Lower lobe of right lung (tissue), 2 donors: ENCODE measurements around the gene BCAR3. TPM values are rescaled to one million over a fixed set of nuclear protein-coding genes. Genes with fewer than 3 reads are reported as not detected.
"Not testable (repeated sequence)": the region's sequence is repeated elsewhere in the genome, so short reads cannot be mapped to it uniquely, and the experiment has no call there.

ENCODE experiments used
- ATAC-seq, 2 donors: fragments of 200-7000 bp; cut with Tn5 transposase; one replicate each; pipeline ENCODE4 v1.9.1; 2020 to 2022; ENCODE audit warnings: mild to moderate bottlenecking in 2 of 2, moderate library complexity in 2 of 2
- DNase-seq: peaks from one replicate; pipeline ENCODE4 v3.0.0-alpha.2; 2020
- H3K27ac ChIP-seq: fragments of 200-600 bp; one replicate; pipeline ENCODE4 v1.8.0; 2022
- H3K27me3 ChIP-seq: fragments of 200-600 bp; one replicate; pipeline ENCODE4 v1.8.0; 2022; ENCODE audit warnings: low read depth
- H3K36me3 ChIP-seq: fragments of 200-600 bp; one replicate; pipeline ENCODE4 v1.8.0; 2022; ENCODE audit warnings: mild to moderate bottlenecking
- H3K4me1 ChIP-seq: fragments of 200-600 bp; one replicate; pipeline ENCODE4 v1.8.0; 2022
- H3K4me3 ChIP-seq: fragments of 200-600 bp; one replicate; pipeline ENCODE4 v1.8.0; 2022; ENCODE audit warnings: mild to moderate bottlenecking
- H3K9me3 ChIP-seq: fragments of 200-600 bp; one replicate; pipeline ENCODE4 v1.8.0; 2022
- CTCF ChIP-seq: fragments of 200-600 bp; IDR thresholded peaks from one replicate; pipeline ENCODE4 v1.8.0; 2022; ENCODE audit warnings: antibody characterized with exemption, mild to moderate bottlenecking
- intact Hi-C: fragments of 100-400 bp; cut with DNase I; formaldehyde crosslinking; loops from one replicate; pipeline ENCODE4 v1.11.0; 2022
- total RNA-seq: library from RNA; stranded (reverse); fragmentation: NEBNext Ultra II Directional; extraction: Animal tissue kit (Norgen Biotek cat#: 25700); gene quantifications from one replicate; pipeline ENCODE4 v1.2.1, GENCODE V29; 2021
- donor health status: DM: no; HTN: yes; CAD: no; lungs with severe emphysema.

BCAR3 gene
- total RNA-seq, 1 donor from 2014 or later, result 24.9 TPM

GRCh38 chr1:93666613-93667384 lies 14.8 kb downstream of the BCAR3 start:
- Histone ChIP-seq H3K9me3 (no peaks in the 10 kb centered on the region), H3K4me3 (no peak overlapping the region), H3K36me3 (peaks cover 9% of the 10 kb centered on the region), H3K4me1 (peaks cover 78% of the 10 kb centered on the region), H3K27ac (no peak overlapping the region), H3K27me3 (no peaks in the 10 kb centered on the region)
- ATAC-seq (no peak), DNase-seq (no peak)
- intact Hi-C loops, result no loop called here
- TF ChIP-seq CTCF, result no peak

DNA sequence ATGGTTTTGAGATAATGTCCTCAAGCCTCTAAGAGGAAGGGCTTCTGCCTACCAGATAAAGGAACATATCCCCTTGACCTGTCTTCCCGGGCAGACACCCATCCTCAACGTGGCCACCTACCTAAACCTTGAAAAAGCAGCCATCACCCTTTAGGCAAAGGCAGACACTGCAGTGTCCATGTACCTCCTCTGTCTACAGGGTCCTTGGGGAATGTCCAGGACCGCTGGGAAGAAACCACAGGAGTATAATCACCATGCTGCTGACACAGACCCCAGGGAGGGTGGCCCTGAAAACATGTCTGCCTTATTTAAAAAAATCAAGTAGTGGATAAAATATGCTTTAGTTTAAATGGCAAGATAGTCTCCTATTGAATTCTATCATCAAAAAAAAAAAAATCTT lies 16.6 kb downstream of the BCAR3 start:
- Histone ChIP-seq H3K36me3 (peaks cover 9% of the 10 kb centered on the region), H3K27ac (no peak overlapping the region), H3K27me3 (no peaks in the 10 kb centered on the region), H3K4me1 (peaks cover 63% of the 10 kb centered on the region), H3K9me3 (no peaks in the 10 kb centered on the region), H3K4me3 (no peak overlapping the region)
- ATAC-seq (no peak), DNase-seq (no peak)
- no peak for TF ChIP-seq CTCF
- intact Hi-C loops, result no loop called here

GRCh38 chr1:93663208-93663614 lies 18.4 kb downstream of the BCAR3 start:
- Histone ChIP-seq H3K27ac (no peak overlapping the region), H3K27me3 (no peaks in the 10 kb centered on the region), H3K4me1 (peaks cover 52% of the 10 kb centered on the region), H3K36me3 (peaks cover 15% of the 10 kb centered on the region), H3K9me3 (no peaks in the 10 kb centered on the region), H3K4me3 (no peak overlapping the region)
- intact Hi-C loops, result no loop called here
- no peak for TF ChIP-seq CTCF
- no peak for ATAC-seq
- no peak for DNase-seq

- H3K36me3 ChIP-seq, result peaks cover 20% of the 10 kb centered on the region
- no peak overlapping the region for H3K4me3 ChIP-seq
- no peaks in the 10 kb centered on the region for H3K9me3 ChIP-seq
- H3K27me3 ChIP-seq, result no peaks in the 10 kb centered on the region
- ATAC-seq (no peak), DNase-seq (no peak)
- H3K4me1 ChIP-seq, result peaks cover 46% of the 10 kb centered on the region
- intact Hi-C loops, result no loop called here
- TF ChIP-seq CTCF, result no peak
- H3K27ac ChIP-seq, result peak overlapping the region; percentile 5
Observed at GRCh38 chr1:93662481-93663207, 19.0 kb downstream of the BCAR3 start.

- no peak for DNase-seq
- Histone ChIP-seq H3K36me3 (peaks cover 19% of the 10 kb centered on the region), H3K27me3 (no peaks in the 10 kb centered on the region), H3K4me1 (peaks cover 39% of the 10 kb centered on the region), H3K9me3 (no peaks in the 10 kb centered on the region), H3K4me3 (no peak overlapping the region), H3K27ac (peak overlapping the region; percentile 5)
- intact Hi-C loops, result no loop called here
- no peak for TF ChIP-seq CTCF
- peak in 1 of 2 donors; percentile 68 for ATAC-seq
Observed at GRCh38 chr1:93661829-93662474, 19.7 kb downstream of the BCAR3 start.

GRCh38 chr1:93661341-93661740 lies 20.3 kb downstream of the BCAR3 start:
- intact Hi-C loops, H3K9me3 ChIP-seq, H3K4me3 ChIP-seq, H3K27ac ChIP-seq, H3K27me3 ChIP-seq, ATAC-seq, DNase-seq: not testable (repeated sequence)
- H3K4me1 ChIP-seq, result peaks cover 39% of the 10 kb centered on the region
- peaks cover 13% of the 10 kb centered on the region for H3K36me3 ChIP-seq
